H1 (cell line): ENCODE results near the gene SLC9A3. TPM values are rescaled to one million over a fixed set of nuclear protein-coding genes. Genes with fewer than 3 reads are reported as not detected.

Experiments used
- CTCF ChIA-PET: fragments of 300-600 bp; sonication (Branson Sonifier 250); formaldehyde crosslinking; loops from one replicate; lab custom pipeline; 2021; ENCODE audit not compliant: partially characterized antibody; lab: Charles Lee
- POLR2A ChIA-PET: fragments of 300-600 bp; sonication (Branson Sonifier 250); formaldehyde crosslinking; loops from one replicate; lab custom pipeline; 2021; ENCODE audit warnings: inconsistent platforms; ENCODE audit not compliant: partially characterized antibody; lab: Charles Lee
- DNase-seq, 2 experiments: peaks; one replicate each; pipeline versions ENCODE4 v3.0.0 to v3.0.0-alpha.2; 2010 to 2022; ENCODE audit warnings: low spot score in 2 of 2, low read depth in 1 of 2, mixed read lengths in 1 of 2
- FAIRE-seq: peaks from 2 replicates; lab custom pipeline; 2011; peaks lifted over from hg19 to GRCh38; lab: Jason Lieb, UNC
- H2AFZ ChIP-seq: 2 replicates; pipeline ENCODE4 v1.8.1; 2012; ENCODE audit warnings: low read length, inconsistent platforms
- H2AK5ac ChIP-seq: 2 replicates; pipeline ENCODE4 v1.6.1; 2013; ENCODE audit warnings: low read depth, low read length
- H2BK120ac ChIP-seq: replicated peaks from 2 replicates; pipeline ENCODE3; 2013; ENCODE audit warnings: low read depth, low read length, inconsistent platforms
- H2BK12ac ChIP-seq: 2 replicates; pipeline ENCODE4 v1.6.1; 2013; ENCODE audit warnings: low read depth, low read length
- H2BK15ac ChIP-seq: 2 replicates; pipeline ENCODE4 v1.6.1; 2013; ENCODE audit warnings: low read length
- H2BK20ac ChIP-seq: 2 replicates; pipeline ENCODE4 v1.6.1; 2013; ENCODE audit warnings: low read length
- H2BK5ac ChIP-seq: 2 replicates; pipeline ENCODE4 v1.6.1; 2013; ENCODE audit warnings: low read depth, low read length
- H3K14ac ChIP-seq: 2 replicates; pipeline ENCODE4 v1.6.1; 2013; ENCODE audit warnings: inconsistent platforms; ENCODE audit not compliant: insufficient read length
- H3K18ac ChIP-seq: 2 replicates; pipeline ENCODE4 v1.6.1; 2013; ENCODE audit warnings: low read length; ENCODE audit errors: extremely low read depth
- H3K23ac ChIP-seq: 2 replicates; pipeline ENCODE4 v1.6.1; 2013; ENCODE audit warnings: inconsistent platforms; ENCODE audit not compliant: insufficient read length
- H3K23me2 ChIP-seq: 2 replicates; pipeline ENCODE4 v1.6.1; 2013; ENCODE audit warnings: low read depth, low read length
- H3K27ac ChIP-seq: 2 replicates; pipeline ENCODE4 v1.6.1; 2011; ENCODE audit warnings: low read depth, low read length, inconsistent platforms
- H3K27me3 ChIP-seq, 4 experiments: replicated peaks in 1 of 4; 1 replicate in 1 of 4; 2 replicates in 3 of 4; pipeline versions ENCODE4 v1.6.1 to v1.8.1; 2011 to 2013; ENCODE audit warnings: low read length in 3 of 4, mild to moderate bottlenecking in 3 of 4, inconsistent platforms in 2 of 4, mixed read lengths in 2 of 4, moderate library complexity in 1 of 4; ENCODE audit not compliant: control insufficient read depth in 3 of 4, insufficient read depth in 3 of 4; ENCODE audit errors: extremely low read depth in 1 of 4
- H3K36me3 ChIP-seq, 4 experiments: 2 replicates each; pipeline versions ENCODE4 v1.6.1 to v1.8.1; 2011 to 2013; ENCODE audit warnings: mild to moderate bottlenecking in 4 of 4, low read length in 3 of 4, moderate library complexity in 2 of 4, control low read depth in 1 of 4, inconsistent platforms in 1 of 4; ENCODE audit not compliant: insufficient read depth in 4 of 4, control insufficient read depth in 2 of 4
- H3K4ac ChIP-seq: replicated peaks from 2 replicates; pipeline ENCODE3; 2013; ENCODE audit warnings: low read length, low read depth, mixed read lengths, inconsistent platforms; ENCODE audit not compliant: insufficient read length
- H3K4me1 ChIP-seq, 4 experiments: replicated peaks in 1 of 4; 1 replicate in 1 of 4; 2 replicates in 3 of 4; pipeline versions ENCODE4 v1.6.1 to v1.8.1; 2011 to 2013; ENCODE audit warnings: low read length in 3 of 4, inconsistent platforms in 2 of 4, mixed read lengths in 1 of 4; ENCODE audit not compliant: insufficient read depth in 4 of 4, control insufficient read depth in 3 of 4
- H3K4me2 ChIP-seq, 2 experiments: 2 replicates each; pipeline versions ENCODE4 v1.6.1 to v1.8.1; 2011 to 2013; ENCODE audit warnings: low read depth in 2 of 2, low read length in 2 of 2, control low read depth in 1 of 2, inconsistent platforms in 1 of 2, mild to moderate bottlenecking in 1 of 2; ENCODE audit not compliant: insufficient read depth in 1 of 2
- H3K4me3 ChIP-seq, 4 experiments: fragments of 200-600, 300-600 bp in 1 of 4; sonication (generic), shearing (Covaris generic), sonication (Bioruptor Twin) in 1 of 4; 2 replicates each; pipeline versions ENCODE4 v1.5.1 to v1.8.1; 2011 to 2016; ENCODE audit warnings: low read length in 4 of 4, low read depth in 3 of 4, control low read depth in 2 of 4, inconsistent platforms in 2 of 4, mild to moderate bottlenecking in 2 of 4, mixed read lengths in 1 of 4, moderate library complexity in 1 of 4; ENCODE audit not compliant: insufficient read depth in 2 of 4; ENCODE audit errors: extremely low read depth in 1 of 4
- H3K56ac ChIP-seq: replicated peaks from 2 replicates; pipeline ENCODE3; 2013; ENCODE audit warnings: low read depth, mild to moderate bottlenecking, mixed read lengths, low read length, inconsistent platforms; ENCODE audit not compliant: insufficient read length
- H3K79me1 ChIP-seq: 2 replicates; pipeline ENCODE4 v1.6.1; 2013; ENCODE audit warnings: low read depth, low read length, control low read depth
- H3K79me2 ChIP-seq, 2 experiments: 2 replicates each; pipeline versions ENCODE4 v1.6.1 to v1.8.1; 2012 to 2013; ENCODE audit warnings: low read length in 2 of 2, mild to moderate bottlenecking in 2 of 2, inconsistent platforms in 1 of 2; ENCODE audit not compliant: insufficient read depth in 2 of 2, control insufficient read depth in 1 of 2
- H3K9ac ChIP-seq, 4 experiments: replicated peaks in 1 of 4; 1 replicate in 1 of 4; 2 replicates in 3 of 4; pipeline versions ENCODE4 v1.6.1 to v1.8.1; 2011 to 2013; ENCODE audit warnings: low read depth in 3 of 4, low read length in 3 of 4, control low read depth in 2 of 4, mild to moderate bottlenecking in 2 of 4, moderate library complexity in 2 of 4, inconsistent platforms in 1 of 4; ENCODE audit errors: extremely low read depth in 1 of 4
- H3K9me3 ChIP-seq, 2 experiments: 2 replicates each; pipeline versions ENCODE4 v1.6.1 to v1.8.1; 2012 to 2013; ENCODE audit warnings: mild to moderate bottlenecking in 2 of 2, moderate library complexity in 2 of 2, control low read depth in 1 of 2, inconsistent platforms in 1 of 2, low read depth in 1 of 2, low read length in 1 of 2, mixed read lengths in 1 of 2; ENCODE audit not compliant: insufficient read depth in 2 of 2
- H4K20me1 ChIP-seq, 2 experiments: replicated peaks in 1 of 2; 2 replicates each; pipeline versions ENCODE3 to v1.8.1; 2011 to 2013; ENCODE audit warnings: inconsistent platforms in 2 of 2, low read length in 2 of 2, mild to moderate bottlenecking in 1 of 2; ENCODE audit not compliant: insufficient read depth in 2 of 2, control insufficient read depth in 1 of 2
- H4K5ac ChIP-seq: 2 replicates; pipeline ENCODE4 v1.6.1; 2013; ENCODE audit warnings: low read length, low read depth, mixed read lengths, inconsistent platforms; ENCODE audit not compliant: insufficient read length
- H4K8ac ChIP-seq: 2 replicates; pipeline ENCODE4 v1.8.0; 2013; ENCODE audit warnings: mild to moderate bottlenecking, moderate library complexity, low read length, inconsistent platforms; ENCODE audit not compliant: insufficient read depth; ENCODE audit errors: extremely low read depth
- H4K91ac ChIP-seq: replicated peaks from 2 replicates; pipeline ENCODE3; 2013; ENCODE audit warnings: low read length, mixed read lengths, inconsistent platforms; ENCODE audit not compliant: insufficient read length
- ASH2L ChIP-seq: fragments of 200-600, 300-600 bp; sonication (generic); IDR thresholded peaks from one replicate; pipeline ENCODE4 v1.7.1; 2017; ENCODE audit warnings: low read length
- WGBS, 2 experiments: shearing (Covaris generic) in 1 of 2; methylation state at CpG; one replicate each; pipeline versions ENCODE4 v1.1.6 to v1.1.7; 2013 to 2015; ENCODE audit warnings: low lambda C conversion rate in 2 of 2, mixed read lengths in 2 of 2, inconsistent platforms in 1 of 2, low coverage in 1 of 2, missing lambda C conversion rate in 1 of 2; ENCODE audit not compliant: insufficient replicate concordance in 2 of 2, insufficient coverage in 1 of 2, insufficient read length in 1 of 2; ENCODE audit errors: extremely low coverage in 1 of 2, missing lambda C conversion rate in 1 of 2; 5-methylcytosine and 5-hydroxymethylcytosine counted together
- polyA plus RNA-seq, 7 experiments: library from polyadenylated mRNA; depleted of rRNA in 3 of 7; stranded (reverse) in 5 of 7; unstranded in 2 of 7; fragments of >200 nt in 5 of 7; fragments of 200-250 nt in 2 of 7; gene quantifications; 1 replicate in 5 of 7; 2 replicates in 1 of 7; 4 replicates in 1 of 7; pipeline versions ENCODE4 v1.2.1 to v1.2.3, GENCODE V29; 2011 to 2013; ENCODE audit warnings: missing spikeins in 2 of 7, mixed read lengths in 2 of 7
- total RNA-seq: library from RNA; stranded (reverse); fragmentation: NEBNext Ultra II Directional; extraction: Animal tissue kit (Norgen Biotek cat#: 25700); gene quantifications from 2 replicates; pipeline ENCODE4 v1.2.1, GENCODE V29; 2021

Gene SLC9A3
- total and polyA plus RNA-seq, 2 of the 8 experiments (the other 6 are each of a cell fraction or from before 2014, with no cell fraction given): 0.95 to 1.0 TPM

- 97% methylated on average over 11 of the region's 21 CpGs; no CpG with 5 or more reads in 1 of the 2 experiments for WGBS, 2 experiments
- CTCF ChIA-PET: no interaction called here
Observed at GRCh38 chr5:561408-561807, 37.2 kb upstream of the SLC9A3 start.

More at GRCh38 chr5:561408-561807, 37.2 kb upstream of the SLC9A3 start:
- Histone ChIP-seq H4K20me1 (no peaks in the 10 kb centered on the region), H3K4me2 (no peak overlapping the region), H3K18ac (no peak overlapping the region), H3K4me3 (no peak overlapping the region), H3K14ac (no peak overlapping the region), H4K8ac (no peak overlapping the region; the same call in 1 of the 2 replicates), H2BK12ac (no peak overlapping the region), H3K36me3 (no peaks in the 10 kb centered on the region), H3K27ac (no peak overlapping the region), H3K79me2 (no peaks in the 10 kb centered on the region), H3K4me1 (no peaks in the 10 kb centered on the region), H3K27me3 (peaks cover 2 to 9% (median 5%) of the 10 kb centered on the region in 4 experiments; a peak in 4 of 7 replicates), H3K23me2 (no peaks in the 10 kb centered on the region), H3K9ac (no peak overlapping the region), H3K56ac (no peak overlapping the region), H2BK5ac (no peak overlapping the region), H2AFZ (no peak overlapping the region), H4K91ac (no peak overlapping the region), H3K79me1 (no peaks in the 10 kb centered on the region), H2BK15ac (no peak overlapping the region), H3K4ac (no peak overlapping the region), H2AK5ac (no peak overlapping the region), H3K23ac (no peak overlapping the region), H3K9me3 (no peaks in the 10 kb centered on the region), H2BK20ac (no peak overlapping the region), H2BK120ac (no peak overlapping the region), H4K5ac (no peak overlapping the region)
- no peak for FAIRE-seq
- TF ChIP-seq ASH2L: no peak
- POLR2A ChIA-PET: no interaction called here
- no peak for DNase-seq
